ENCODE results near the gene RTEL1. TPM values are rescaled to one million over a fixed set of nuclear protein-coding genes. Genes with fewer than 3 reads are reported as not detected.

RTEL1 gene
- total RNA-seq, 2 experiments from 2014 or later: 25.5 to 27.6 TPM

- Mint-ChIP-seq H3K4me3 (peak overlapping the region; percentile 74), H3K4me1 (ENCODE audit: low read depth) (peaks cover 22% of the 10 kb centered on the region), H3K27me3 (no peaks in the 10 kb centered on the region), H3K9me3 (no peaks in the 10 kb centered on the region), H3K27ac (no peak overlapping the region), H3K36me3 (ENCODE audit: low read depth) (peaks cover 28% of the 10 kb centered on the region)
- DNase-seq (peak in 9 of 14 experiments; percentile 21 to 70 (median 42)), ATAC-seq (ENCODE audit: poor library complexity) (no peak)
- peaks cover 56% of the 10 kb centered on the region for H3K4me1 ChIP-seq (ENCODE audit: insufficient read depth, low read length)
- peaks cover 63% of the 10 kb centered on the region for H3K36me3 ChIP-seq (ENCODE audit: insufficient read depth, low read length)
- ChIA-PET POLR2A (interaction anchor here (1.0 to 9.9 kb wide), 13 partner anchors 11 to 242 kb away, joined by 3 to 168 read pairs (median 6); partner anchors contain the start of genes ARFRP1, PTK6 and ZGPAT), CTCF (interaction anchor here (0.9 to 6.3 kb wide), 4 partner anchors 31 to 126 kb away, joined by 3 to 44 read pairs (median 16); partner anchors contain the start of genes ARFRP1 and ZGPAT)
- intact Hi-C loops (cut with DNase I, micrococcal nuclease): loop anchor here in 1 of 2 experiments (5.0 to 10.0 kb wide), 2 partner anchors 44 to 84 kb away; partner anchors contain the start of genes RTEL1 and STMN3
- no peaks in the 10 kb centered on the region for H3K9me3 ChIP-seq (ENCODE audit: control insufficient read depth in 1 of 2, insufficient read depth in 1 of 2, low read length in 2 of 2)
- H3K4me3 ChIP-seq (ENCODE audit: low read length): peak overlapping the region; percentile 92
- TF ChIP-seq, protein P1, sequence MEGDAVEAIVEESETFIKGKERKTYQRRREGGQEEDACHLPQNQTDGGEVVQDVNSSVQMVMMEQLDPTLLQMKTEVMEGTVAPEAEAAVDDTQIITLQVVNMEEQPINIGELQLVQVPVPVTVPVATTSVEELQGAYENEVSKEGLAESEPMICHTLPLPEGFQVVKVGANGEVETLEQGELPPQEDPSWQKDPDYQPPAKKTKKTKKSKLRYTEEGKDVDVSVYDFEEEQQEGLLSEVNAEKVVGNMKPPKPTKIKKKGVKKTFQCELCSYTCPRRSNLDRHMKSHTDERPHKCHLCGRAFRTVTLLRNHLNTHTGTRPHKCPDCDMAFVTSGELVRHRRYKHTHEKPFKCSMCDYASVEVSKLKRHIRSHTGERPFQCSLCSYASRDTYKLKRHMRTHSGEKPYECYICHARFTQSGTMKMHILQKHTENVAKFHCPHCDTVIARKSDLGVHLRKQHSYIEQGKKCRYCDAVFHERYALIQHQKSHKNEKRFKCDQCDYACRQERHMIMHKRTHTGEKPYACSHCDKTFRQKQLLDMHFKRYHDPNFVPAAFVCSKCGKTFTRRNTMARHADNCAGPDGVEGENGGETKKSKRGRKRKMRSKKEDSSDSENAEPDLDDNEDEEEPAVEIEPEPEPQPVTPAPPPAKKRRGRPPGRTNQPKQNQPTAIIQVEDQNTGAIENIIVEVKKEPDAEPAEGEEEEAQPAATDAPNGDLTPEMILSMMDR (IDR thresholded peaks at IDR 0.05): no peak
- H3K27ac ChIP-seq (ENCODE audit: low read depth in 1 of 2, low read length in 2 of 2): peak overlapping the region; percentile 34 to 53
- no peaks in the 10 kb centered on the region for H3K27me3 ChIP-seq (ENCODE audit: control insufficient read depth in 1 of 2, insufficient read depth in 2 of 2, low read length in 2 of 2)
Measured at GRCh38 chr20:63738687-63739129, 80.6 kb downstream of the RTEL1 start.

- CTCF ChIA-PET: interaction anchor here (0.6 to 6.3 kb wide), 4 partner anchors 32 to 125 kb away, joined by 3 to 44 read pairs (median 10); partner anchors contain the start of genes ARFRP1 and ZGPAT
- intact Hi-C loops (cut with DNase I, micrococcal nuclease): loop anchor here (2.0 to 10.0 kb wide), 4 partner anchors 43 to 85 kb away; partner anchors contain the start of genes RTEL1 (in 2 of the 2) and STMN3 (in 1 of the 2)
- Mint-ChIP-seq H3K4me1 (ENCODE audit: low read depth) (peaks cover 16% of the 10 kb centered on the region), H3K27ac (no peak within 1 kb of the TSS), H3K9me3 (no peaks in the 10 kb centered on the region), H3K27me3 (no peaks in the 10 kb centered on the region), H3K36me3 (ENCODE audit: low read depth) (peaks cover 24% of the 10 kb centered on the region), H3K4me3 (peak within 1 kb of the TSS; percentile 80)
- POLR2A ChIA-PET: interaction anchor here (1.0 to 9.9 kb wide), 13 partner anchors 12 to 241 kb away, joined by 3 to 168 read pairs (median 6); partner anchors contain the start of genes ARFRP1, PTK6 and ZGPAT
- Histone ChIP-seq H3K4me1 (ENCODE audit: insufficient read depth, low read length) (peaks cover 56% of the 10 kb centered on the region), H3K4me3 (ENCODE audit: low read length) (peak within 1 kb of the TSS; percentile 92), H3K27ac (ENCODE audit: low read depth in 1 of 2, low read length in 2 of 2) (peak within 1 kb of the TSS; percentile 34 to 53), H3K9me3 (ENCODE audit: control insufficient read depth in 1 of 2, insufficient read depth in 1 of 2, low read length in 2 of 2) (no peaks in the 10 kb centered on the region), H3K27me3 (ENCODE audit: control insufficient read depth in 1 of 2, insufficient read depth in 2 of 2, low read length in 2 of 2) (no peaks in the 10 kb centered on the region), H3K36me3 (ENCODE audit: insufficient read depth, low read length) (peaks cover 57% of the 10 kb centered on the region)
- DNase-seq (peak in 11 of 14 experiments; percentile 49 to 90 (median 72)), ATAC-seq (ENCODE audit: poor library complexity) (peak; percentile 8)
- TF ChIP-seq, protein P1 (IDR thresholded peaks at IDR 0.05): no peak
Measured at GRCh38 chr20:63739130-63740069, 81.3 kb downstream of the RTEL1 start, which contains the start of gene SLC2A4RG. TSS of gene SLC2A4RG (plus strand) at chr20:63739776. CDS start at chr20:63739913, 137 bp downstream.

DNA sequence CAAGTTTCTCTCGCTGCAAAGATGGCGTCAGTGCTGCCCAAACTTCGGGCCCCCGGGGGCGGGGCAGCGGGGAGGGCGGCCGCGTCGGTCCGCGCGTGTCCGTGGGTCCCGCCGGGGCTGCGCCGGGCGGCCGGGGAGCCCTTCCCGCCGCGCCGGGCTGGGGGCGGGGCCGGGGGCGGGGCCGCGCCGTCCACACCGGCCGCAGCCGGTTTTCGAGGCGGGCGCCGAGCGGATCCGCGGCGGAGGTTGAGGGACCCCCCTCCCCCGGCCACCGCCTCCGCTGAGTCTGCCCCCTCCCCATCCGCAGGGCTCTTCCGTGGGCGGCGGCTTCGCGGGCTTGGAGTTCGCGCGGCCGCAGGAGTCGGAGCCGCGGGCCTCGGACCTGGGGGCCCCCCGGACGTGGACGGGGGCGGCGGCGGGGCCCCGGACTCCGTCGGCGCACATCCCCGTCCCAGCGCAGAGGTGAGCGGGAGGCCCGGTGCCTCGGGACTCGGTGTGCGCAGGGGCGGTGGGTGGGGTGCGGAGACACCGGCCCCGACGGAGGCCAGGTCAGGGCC is 82.0 kb downstream of the RTEL1 start:
- Mint-ChIP-seq H3K9me3 (no peaks in the 10 kb centered on the region), H3K4me3 (peak overlapping the region; percentile 80), H3K27ac (no peak overlapping the region), H3K4me1 (ENCODE audit: low read depth) (peaks cover 16% of the 10 kb centered on the region), H3K27me3 (no peaks in the 10 kb centered on the region), H3K36me3 (ENCODE audit: low read depth) (peaks cover 20% of the 10 kb centered on the region)
- no peaks in the 10 kb centered on the region for H3K27me3 ChIP-seq (ENCODE audit: control insufficient read depth in 1 of 2, insufficient read depth in 2 of 2, low read length in 2 of 2)
- H3K4me1 ChIP-seq (ENCODE audit: insufficient read depth, low read length): peaks cover 51% of the 10 kb centered on the region
- H3K9me3 ChIP-seq (ENCODE audit: control insufficient read depth in 1 of 2, insufficient read depth in 1 of 2, low read length in 2 of 2): no peaks in the 10 kb centered on the region
- H3K36me3 ChIP-seq (ENCODE audit: insufficient read depth, low read length): peaks cover 50% of the 10 kb centered on the region
- ATAC-seq (ENCODE audit: poor library complexity) (peak; percentile 3), DNase-seq (peak in 11 of 14 experiments; percentile 37 to 82 (median 54))
- ChIA-PET POLR2A (interaction anchor here (0.7 to 9.9 kb wide), 11 partner anchors 11 to 219 kb away, joined by 3 to 168 read pairs (median 4); partner anchors contain the start of genes ARFRP1 and ZGPAT), CTCF (interaction anchor here (0.9 to 6.3 kb wide), 5 partner anchors 13 to 234 kb away, joined by 3 to 44 read pairs (median 6); partner anchors contain the start of genes ARFRP1 and ZGPAT)
- TF ChIP-seq, protein P1 (IDR thresholded peaks at IDR 0.05): no peak
- peak overlapping the region; percentile 68 for H3K4me3 ChIP-seq (ENCODE audit: low read length)
- peak overlapping the region in 1 of 2 donors; percentile 46 for H3K27ac ChIP-seq (ENCODE audit: low read depth in 1 of 2, low read length in 2 of 2)
- intact Hi-C loops (cut with DNase I, micrococcal nuclease): loop anchor here in 1 of 2 experiments (2.0 to 5.0 kb wide), 2 partner anchors 43 to 83 kb away; partner anchors contain the start of gene RTEL1

All from CD4-positive, alpha-beta T cell (primary cell).